GM13976 (cell line): Measurements from ENCODE around the gene PDYN.
"Not testable (repeated sequence)": the region's sequence is repeated elsewhere in the genome, so short reads cannot be mapped to it uniquely, and the experiment has no call there.

Source experiments
- DNase-seq: peaks from one replicate; pipeline ENCODE4 v3.0.0; 2012; ENCODE audit warnings: low spot score
- in situ Hi-C: fragments of 300-500 bp; cut with MboI; formaldehyde crosslinking; loops from one replicate; pipeline ENCODE4 v1.12.0; 2022; ENCODE audit warnings: low sequenced_read_pairs, mixed read lengths, inconsistent platforms; ENCODE audit not compliant: unreplicated experiment
- TF ChIP-seq, protein P1 (sequence below): IDR thresholded peaks from 2 replicates; pipeline ENCODE4 v1.5.1; 2012; ENCODE audit warnings: borderline replicate concordance, mild to moderate bottlenecking; ENCODE audit not compliant: insufficient read depth; ENCODE audit errors: extremely low read depth, missing control alignments, control extremely low read depth

PDYN gene

DNA sequence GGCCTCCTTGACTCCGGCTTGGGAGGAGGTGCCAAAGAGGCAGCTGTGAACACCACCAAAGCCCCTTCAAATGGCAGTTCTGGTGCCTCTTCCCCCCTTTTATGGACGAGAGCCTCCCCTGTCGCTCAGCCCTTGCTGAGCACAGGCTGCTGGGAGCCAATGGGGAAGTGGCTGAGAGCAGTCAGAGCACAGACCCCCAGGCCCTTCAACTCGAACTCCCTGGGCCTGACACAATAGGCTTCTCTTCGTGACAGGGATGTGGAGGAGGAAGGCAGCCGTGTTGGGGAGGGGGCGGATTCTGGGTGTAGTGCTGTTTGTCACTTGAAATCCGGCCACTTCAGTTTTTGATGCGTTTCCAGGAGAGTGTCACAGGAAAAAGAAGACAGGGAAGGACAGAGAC lies at the start of gene PDYN:
Gene PDYN, minus strand, starts transcription at position 73 of the 400 bp plus-strand sequence. CDS start 10,974 bp downstream, outside the sequence.
- in situ Hi-C loops: no loop called here
- TF ChIP-seq, protein P1, sequence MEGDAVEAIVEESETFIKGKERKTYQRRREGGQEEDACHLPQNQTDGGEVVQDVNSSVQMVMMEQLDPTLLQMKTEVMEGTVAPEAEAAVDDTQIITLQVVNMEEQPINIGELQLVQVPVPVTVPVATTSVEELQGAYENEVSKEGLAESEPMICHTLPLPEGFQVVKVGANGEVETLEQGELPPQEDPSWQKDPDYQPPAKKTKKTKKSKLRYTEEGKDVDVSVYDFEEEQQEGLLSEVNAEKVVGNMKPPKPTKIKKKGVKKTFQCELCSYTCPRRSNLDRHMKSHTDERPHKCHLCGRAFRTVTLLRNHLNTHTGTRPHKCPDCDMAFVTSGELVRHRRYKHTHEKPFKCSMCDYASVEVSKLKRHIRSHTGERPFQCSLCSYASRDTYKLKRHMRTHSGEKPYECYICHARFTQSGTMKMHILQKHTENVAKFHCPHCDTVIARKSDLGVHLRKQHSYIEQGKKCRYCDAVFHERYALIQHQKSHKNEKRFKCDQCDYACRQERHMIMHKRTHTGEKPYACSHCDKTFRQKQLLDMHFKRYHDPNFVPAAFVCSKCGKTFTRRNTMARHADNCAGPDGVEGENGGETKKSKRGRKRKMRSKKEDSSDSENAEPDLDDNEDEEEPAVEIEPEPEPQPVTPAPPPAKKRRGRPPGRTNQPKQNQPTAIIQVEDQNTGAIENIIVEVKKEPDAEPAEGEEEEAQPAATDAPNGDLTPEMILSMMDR: no peak
- DNase-seq: no peak

DNA sequence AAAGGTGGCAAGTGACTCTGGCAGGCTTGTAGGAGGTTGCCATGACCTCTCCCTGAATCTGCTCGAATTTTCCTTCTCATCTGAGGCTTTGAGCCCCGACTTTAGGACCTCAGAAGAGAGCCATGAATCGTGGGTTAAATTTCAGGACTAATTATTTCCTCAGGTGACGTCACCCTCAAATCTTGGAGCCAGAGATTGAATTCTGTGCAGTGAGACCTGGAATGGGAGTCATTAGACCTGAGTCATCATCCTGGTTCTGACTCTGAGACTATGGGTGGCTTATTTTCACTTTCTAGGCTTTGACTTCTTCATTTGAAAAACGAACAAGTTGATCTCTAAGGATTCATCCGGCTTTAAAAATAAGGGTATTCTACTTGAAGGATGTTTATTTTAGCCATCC lies 48.5 kb upstream of the PDYN start:
- in situ Hi-C loops: no loop called here
- TF ChIP-seq, protein P1: no peak
- DNase-seq: no peak

DNA sequence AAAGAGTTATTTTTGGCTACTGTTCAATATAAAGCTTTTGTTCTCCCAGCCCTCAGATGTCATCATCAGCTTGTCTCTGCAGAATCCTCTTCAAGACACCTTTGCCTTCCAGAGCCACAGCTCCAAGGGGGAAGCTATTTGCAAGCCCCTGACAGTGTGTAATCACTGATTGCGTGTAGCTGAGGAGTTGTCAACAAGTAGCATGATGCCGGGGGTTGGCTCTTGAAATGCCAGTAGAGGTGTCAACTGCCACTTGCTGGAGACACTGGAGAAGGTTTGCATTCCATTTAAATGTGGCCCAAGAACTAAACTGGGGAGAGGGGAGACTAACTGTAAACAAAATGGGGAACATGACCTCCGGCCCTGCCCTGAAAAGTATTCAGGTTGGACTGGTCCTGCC lies 44.3 kb upstream of the PDYN start:
- DNase-seq: no peak
- TF ChIP-seq, protein P1: no peak
- in situ Hi-C loops: no loop called here

DNA sequence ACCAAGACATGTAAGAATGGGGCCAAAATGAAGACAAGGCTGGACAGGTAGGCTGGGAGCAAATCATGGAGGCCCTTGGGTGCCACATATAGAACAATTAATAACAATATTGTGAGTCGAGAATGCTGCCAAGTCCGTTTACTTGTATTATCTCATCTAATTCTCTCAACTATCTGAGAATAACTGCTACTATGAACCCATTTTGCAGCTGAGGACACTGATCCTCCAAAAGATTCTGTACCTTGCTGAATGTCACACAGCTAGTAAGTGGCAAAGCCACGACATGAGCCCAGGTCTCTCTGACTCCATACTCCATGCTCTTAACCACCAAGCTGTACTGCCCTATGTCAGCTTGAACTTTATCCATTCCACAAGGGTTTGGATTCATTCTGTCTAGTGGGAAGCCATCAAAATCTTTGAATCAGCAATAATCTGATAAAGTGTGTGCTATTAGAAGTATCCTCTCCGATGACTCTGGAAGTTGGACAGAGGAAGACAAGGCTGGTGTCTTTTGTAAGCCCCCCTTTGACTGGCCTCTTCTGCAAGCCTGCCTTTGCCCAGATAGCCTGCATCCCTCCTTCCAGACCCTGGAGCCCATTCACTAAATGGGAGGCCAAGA lies 43.5 kb upstream of the PDYN start:
- in situ Hi-C loops: no loop called here

DNA sequence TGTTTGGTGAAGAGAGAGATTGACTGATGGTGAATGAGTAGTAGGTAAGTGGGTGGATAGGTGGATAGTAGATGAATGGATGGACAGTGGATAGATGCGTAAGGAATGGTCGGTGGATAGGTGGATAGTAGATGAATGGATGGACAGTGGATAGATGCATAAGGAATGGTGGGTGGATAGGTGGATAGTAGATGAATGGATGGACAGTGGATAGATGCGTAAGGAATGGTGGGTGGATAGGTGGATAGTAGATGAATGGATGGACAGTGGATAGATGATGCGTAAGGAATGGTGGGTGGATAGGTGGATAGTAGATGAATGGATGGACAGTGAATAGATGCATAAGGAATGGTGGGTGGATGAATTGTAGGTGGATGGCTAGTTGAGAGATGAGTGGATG lies 42.5 kb upstream of the PDYN start:
- in situ Hi-C loops, DNase-seq: not testable (repeated sequence)

More for the DNA sequence above, 43.5 kb upstream of the PDYN start:
- TF ChIP-seq, protein P1: no peak
- no peak for DNase-seq

DNA sequence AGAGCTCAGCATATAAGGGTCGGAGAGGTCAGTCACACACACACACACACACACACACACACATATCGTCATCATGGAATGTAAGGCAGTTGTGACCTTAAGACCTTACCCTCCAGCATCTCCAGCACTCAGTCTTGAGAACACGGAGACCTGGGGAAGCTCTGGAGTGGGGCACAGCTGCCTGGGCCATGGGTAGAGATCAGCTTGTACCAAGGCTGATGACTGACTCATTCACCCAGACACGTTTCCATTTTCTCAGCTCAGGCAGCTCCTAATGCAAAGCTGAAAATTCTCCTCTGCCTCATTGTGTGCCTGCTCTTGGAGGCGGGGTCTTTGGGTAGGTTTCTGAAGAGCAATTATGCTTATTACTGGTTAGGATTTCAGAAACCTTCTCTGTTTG lies 38.3 kb upstream of the PDYN start:
- in situ Hi-C loops: no loop called here
- no peak for DNase-seq
- TF ChIP-seq, protein P1: no peak

DNA sequence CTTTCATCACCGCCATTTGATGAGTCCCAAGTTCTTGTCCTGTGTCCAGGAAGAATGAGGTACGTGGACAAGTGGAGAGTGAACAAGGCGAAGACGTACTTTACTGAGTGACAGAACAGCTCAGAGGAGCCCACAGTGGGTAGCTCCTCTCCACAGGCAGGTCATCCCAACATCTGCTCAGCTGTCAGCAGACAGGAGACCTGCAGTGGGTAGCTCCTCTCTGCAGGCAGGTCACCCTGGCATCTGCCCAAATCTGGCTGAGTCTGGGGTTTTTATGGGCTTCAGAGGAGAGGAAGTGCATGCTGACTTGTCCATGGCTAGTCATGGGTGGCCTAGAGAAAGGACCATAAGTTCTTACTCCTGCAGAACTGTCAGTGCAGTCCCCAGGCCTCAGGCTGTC lies 32.7 kb upstream of the PDYN start:
- no peak for DNase-seq
- TF ChIP-seq, protein P1: no peak
- in situ Hi-C loops: no loop called here
